AG20443 (cell line): ENCODE measurements around the gene TLE1.
"Not testable (repeated sequence)": the region's sequence is repeated elsewhere in the genome, so short reads cannot be mapped to it uniquely, and the experiment has no call there.

Experiments
- DNase-seq: peaks from one replicate; pipeline ENCODE4 v3.0.0; 2012; ENCODE audit warnings: low spot score, mixed read lengths

Gene TLE1

DNA sequence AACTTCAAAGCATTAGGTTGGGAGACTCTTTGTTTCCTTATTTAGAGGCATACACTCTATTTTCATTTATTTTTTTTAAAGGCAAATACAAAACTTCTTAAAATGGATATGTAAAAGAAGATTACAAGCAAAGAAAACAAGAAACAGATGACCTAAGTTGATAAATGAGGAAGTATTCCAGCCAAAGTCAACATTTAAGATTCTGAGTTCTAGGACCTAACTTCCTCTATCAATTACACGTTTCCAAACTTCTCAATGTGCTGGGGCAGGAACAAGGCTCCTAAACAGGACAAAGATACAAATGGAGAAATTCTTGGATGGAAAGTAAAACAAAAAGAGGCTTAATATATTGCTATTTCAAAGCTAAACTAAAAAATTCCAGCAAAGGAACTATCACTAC is 89.5 kb downstream of the TLE1 start:
- DNase-seq = no peak

- DNase-seq = no peak
Measured at GRCh38 chr9:81598811-81599210, 90.5 kb downstream of the TLE1 start.

DNA sequence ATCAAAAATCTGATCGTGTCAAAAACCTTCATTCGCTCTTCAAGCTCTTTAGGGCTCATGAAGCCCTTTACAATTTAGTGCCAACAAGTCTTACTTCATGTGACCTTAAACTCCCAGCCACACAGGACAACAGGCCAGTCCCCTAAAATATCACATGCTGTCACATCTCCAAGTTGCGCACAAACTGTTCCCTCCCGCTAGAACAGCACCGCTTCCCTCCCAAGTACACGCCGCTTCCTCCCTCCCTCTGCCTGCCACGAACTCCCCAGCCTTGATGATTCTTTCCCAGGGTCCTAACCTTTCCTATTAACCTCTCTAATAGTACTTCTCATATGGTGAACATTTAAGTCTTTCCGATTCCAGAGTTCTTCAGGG is 91.2 kb downstream of the TLE1 start:
- DNase-seq = no peak

DNA sequence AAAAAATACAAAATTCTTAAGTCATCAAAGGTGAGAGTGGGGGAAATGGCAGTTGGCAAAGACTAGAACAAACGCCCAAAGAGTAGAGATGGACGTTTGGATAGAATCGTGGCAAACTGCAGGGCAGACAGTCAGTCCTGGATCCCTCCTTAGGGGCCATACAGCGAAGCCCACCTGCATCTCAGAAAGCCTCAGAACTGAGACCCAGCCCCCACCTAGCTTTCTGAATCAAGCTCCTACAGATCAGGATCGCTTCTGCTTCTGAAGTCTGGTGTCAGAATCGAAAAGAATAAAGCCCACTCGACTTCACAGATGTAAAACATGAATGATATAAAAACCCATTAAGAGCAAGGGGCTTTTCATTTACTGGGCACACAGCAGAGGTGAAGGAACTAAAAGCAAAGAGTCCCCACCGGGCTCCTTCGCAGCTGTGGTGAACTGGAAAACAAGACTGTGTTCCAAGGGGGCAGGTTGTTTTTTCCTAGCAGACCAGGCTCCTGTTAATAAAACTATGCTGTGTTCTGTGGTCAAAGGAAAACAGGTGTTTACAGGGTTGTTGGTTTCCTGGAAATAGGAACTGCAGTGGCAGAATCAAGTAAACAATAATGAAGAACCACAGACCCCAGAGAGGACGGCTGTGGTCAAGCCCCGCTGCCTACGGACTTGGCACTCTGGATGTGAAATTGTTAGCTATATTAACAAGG is 91.8 kb downstream of the TLE1 start:
- no peak for DNase-seq

DNA sequence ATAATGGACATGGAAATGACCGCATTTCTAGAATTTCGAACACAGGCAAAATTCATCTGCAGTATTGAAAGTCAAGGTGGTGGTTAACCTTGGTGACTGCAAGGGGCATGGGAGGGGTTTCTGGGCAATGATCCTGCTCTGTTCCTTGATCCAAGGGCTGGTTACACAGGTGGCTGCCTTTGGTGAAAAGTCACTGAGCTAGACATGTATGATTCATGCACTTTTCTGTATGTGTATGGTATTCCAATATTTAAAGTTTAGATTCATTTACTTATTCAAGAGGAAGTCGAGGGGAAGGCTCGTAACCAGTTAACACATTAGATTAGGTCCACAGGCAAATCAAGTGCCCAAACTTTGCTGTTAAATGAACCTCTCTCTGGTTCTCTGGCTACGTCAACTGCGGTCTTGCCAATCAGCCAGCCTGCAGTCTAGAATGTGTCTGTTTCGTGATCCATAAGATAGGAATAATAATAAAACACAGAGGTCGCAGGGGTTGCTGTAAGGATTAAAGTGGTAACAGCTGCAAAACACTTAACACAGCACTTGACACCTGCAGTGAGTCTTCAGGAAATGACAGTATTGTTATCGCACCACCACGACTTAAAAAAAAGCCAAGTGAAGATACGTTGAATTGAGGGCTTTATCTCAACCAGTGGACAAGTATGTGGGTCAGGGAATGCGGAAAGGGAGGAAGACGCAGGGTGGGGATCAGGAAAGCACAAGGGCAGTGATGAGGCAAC is 92.5 kb downstream of the TLE1 start:
- no peak for DNase-seq

DNA sequence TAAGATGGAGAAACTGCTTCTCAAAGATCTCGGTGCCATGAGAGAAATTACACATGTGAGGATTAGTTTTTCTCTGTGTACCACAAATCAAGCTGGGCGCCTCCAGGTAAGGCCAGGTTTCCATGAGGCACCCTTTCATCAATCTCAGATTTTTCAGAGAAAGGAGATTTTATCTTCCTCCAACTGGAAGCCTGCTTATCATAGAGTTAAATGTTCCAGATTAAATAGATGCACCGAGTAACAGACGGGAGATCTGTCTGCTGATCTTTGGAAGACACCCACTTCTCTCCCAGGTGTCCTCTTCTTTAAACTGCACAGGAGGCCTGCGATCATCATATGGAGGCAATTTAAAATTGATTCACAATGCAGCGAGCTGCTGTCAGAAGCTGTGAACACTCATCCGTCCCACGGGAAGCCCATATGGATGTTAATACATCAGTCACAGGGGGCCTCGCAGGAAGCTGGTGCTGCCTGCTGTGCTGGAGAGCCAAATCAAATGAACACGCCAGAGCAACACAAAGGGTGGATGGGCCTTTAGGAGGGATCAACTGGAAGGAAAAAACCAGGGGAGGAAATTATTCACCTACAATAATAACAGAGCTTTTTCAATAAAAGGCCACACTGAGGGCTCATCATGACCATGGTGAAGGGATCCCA is 93.3 kb downstream of the TLE1 start:
- DNase-seq = no peak

GRCh38 chr9:81595293-81595692 is 94.1 kb downstream of the TLE1 start:
- not testable (repeated sequence) for DNase-seq

DNA sequence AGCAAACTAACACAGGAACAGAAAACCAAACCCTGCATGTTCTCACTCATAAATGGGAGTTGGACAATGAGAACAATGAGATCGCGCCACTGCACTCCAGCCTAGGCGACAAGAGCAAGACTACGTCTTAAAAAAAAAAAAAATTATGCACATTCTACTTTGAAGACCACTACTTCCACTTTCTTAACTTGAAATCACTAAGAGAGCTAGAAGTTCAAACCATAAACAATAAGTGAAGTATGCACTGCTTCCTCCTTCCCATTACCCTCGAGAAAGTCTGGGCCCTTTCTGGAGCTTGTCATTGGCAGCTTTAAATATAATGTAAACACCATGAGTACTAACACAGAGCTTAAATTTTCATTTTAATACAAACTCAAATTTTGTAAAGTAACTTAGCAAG is 94.9 kb downstream of the TLE1 start:
- no peak for DNase-seq

DNA sequence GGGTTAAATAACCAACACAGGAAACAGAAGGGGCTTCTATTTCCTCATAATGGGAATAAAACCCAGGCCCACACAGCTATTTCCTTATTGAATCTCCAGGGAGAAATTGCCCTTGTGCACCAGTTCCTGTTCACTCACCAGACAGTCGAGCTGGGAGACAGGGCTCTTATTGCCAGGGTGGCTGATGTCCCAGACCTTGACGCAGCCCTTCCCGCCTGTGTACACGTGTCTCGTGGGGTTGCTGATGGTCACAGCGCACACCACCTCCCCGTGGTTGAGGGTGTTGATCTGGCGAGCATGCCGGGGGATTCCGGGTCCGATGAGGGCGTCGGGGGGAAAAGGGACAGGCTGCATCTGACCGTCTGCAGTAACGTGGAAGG is 96.5 kb downstream of the TLE1 start:
- no peak for DNase-seq

DNA sequence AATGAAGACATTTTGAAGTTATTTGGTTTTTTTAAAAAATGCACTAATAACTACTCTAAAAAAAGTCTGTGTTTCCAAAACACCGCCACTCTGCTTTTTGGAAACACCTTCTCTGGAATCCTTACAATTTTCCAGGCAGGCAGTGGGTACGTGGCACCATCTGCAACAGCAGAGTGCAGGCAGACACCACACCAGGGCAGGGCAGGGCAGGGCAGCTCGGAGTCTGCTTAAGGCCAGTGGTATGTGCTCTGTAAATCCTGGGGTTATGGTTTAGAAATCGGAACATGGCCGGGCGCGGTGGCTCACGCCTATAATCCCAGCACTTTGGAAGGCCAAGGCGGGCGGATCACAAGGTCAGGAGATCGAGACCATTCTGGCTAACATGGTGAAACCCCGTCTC is 97.6 kb downstream of the TLE1 start:
- DNase-seq = no peak

DNA sequence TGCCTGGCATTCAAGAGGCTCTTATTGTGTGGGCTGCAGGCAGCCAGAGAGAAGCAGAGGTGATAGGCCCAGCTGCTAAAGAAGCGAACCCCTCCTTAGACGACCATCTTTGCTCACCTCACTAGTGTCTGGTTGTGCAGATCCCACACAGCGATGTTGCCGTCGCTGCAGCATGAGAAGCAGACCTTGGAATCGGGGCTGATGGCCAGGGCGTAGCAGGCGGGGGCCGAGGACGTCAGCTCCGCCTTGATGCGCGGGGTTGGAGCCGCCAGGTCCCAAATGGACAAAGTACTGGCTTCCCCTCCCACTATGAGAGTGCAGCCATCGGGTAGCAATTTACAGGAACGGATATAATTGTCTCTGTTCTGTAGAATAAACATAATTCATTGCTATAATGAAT is 98.7 kb downstream of the TLE1 start:
- no peak for DNase-seq

- no peak for DNase-seq
Measured at GRCh38 chr9:81589819-81590218, 99.5 kb downstream of the TLE1 start.

DNA sequence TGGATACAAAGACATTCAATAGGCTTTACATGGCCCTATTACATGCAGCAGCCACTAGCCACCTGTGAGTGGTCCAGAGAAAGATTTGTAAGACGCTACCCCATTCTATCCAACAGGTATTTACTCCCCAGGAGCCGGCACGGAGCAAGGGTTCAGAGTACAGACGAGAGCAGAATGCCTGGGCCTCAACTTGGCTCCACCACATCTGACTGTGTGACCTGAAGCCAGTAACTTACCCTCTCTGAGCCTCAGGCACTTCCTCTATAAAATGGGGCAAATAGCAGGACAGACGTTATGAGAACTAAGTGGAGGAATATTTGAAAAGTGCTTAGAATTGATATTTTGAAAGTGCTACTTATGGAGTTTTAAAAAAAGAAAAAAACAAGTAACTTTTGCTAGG is 100.0 kb downstream of the TLE1 start:
- DNase-seq = no peak

GRCh38 chr9:81588148-81588871 is 101.0 kb downstream of the TLE1 start:
- DNase-seq = peak; percentile 84

GRCh38 chr9:81586786-81587185 is 102.6 kb downstream of the TLE1 start:
- DNase-seq = no peak

DNA sequence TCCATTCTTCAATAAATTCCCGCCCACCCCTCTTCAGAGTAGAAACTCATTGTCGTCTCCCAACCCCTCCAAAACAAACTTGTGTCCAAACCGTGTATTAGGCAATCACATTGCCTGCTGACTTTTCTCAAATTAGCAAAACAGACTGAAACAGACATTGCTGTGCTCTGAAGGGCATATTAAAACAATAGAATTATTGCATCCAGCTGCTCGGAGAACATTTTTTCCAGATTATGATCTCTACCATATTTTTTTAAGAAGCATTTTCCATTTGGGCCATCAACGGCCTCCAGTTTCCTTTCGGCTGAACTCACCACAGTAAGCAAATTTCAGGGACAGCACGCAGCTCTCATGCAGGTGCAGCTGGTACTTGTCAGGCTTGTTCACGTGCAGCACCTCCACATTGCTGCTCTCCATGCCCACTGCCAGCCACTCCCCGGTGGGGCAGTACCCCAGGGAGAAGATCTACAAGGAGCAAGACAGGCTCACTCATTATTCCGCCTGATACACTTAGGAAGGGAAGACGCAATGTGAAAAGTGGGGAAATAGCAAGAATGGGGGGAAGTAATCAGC is 104.1 kb downstream of the TLE1 start:
- no peak for DNase-seq

GRCh38 chr9:81584099-81584498 is 105.2 kb downstream of the TLE1 start:
- DNase-seq = no peak

GRCh38 chr9:81581986-81582385 is 107.4 kb downstream of the TLE1 start:
- DNase-seq = no peak

GRCh38 chr9:81579381-81579780 is 110.0 kb downstream of the TLE1 start:
- DNase-seq = no peak

DNA sequence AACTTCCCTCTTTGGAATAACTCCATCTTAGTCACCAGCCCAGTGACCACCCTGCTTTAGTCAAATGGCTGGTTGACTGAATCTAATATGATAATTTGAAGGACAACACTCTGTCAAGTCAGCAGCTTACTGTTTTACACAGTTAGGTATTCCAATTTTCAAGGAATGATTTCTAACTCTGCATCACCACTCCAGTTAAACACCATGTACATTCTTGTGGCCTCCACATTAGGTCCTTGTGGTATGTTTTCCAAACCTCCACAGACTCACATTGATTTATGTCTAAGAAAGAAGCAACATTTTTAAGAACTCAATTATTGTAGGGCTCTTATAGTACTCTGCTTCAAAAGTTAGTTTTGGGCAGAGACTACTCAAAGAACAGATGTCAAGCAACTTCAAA is 110.7 kb downstream of the TLE1 start:
- peak; percentile 53 for DNase-seq

GRCh38 chr9:81575956-81576355 is 113.4 kb downstream of the TLE1 start:
- DNase-seq = no peak

DNA sequence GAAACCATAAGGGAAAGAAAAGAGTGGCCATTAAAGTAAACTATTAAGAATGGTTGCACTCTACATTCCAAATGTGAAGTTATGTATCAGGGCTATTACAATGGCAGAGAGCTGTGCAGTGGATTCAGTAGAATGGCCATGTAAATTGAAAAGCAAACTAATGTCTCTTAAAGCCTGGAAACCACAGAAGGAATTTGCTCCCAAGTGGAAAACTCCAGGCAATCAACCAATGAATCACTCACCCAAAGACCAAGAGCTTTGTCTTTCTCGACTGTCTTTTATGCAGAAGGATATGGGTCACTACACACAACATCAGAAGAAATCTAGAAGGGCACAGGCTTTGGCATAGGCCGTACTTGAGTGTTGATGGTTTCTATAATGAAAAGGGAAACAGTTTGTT is 114.9 kb downstream of the TLE1 start:
- peak; percentile 29 for DNase-seq
